NCI-H524 (cell line): Measurements from ENCODE around the gene GCDH.
"Not testable (repeated sequence)": the region's sequence is repeated elsewhere in the genome, so short reads cannot be mapped to it uniquely, and the experiment has no call there.

Experiments used
- DNase-seq, 2 experiments: peaks; one replicate each; lab custom pipeline; 2025; lab: John Stamatoyannopoulos, UW

Gene GCDH

GRCh38 chr19:12872941-12873890 lies 17.7 kb upstream of the GCDH start:
- DNase-seq = no peak

- no peak for DNase-seq
These were observed 16.8 kb upstream of the GCDH start for GRCh38 chr19:12873891-12874745.

- no peak for DNase-seq
These were observed 15.9 kb upstream of the GCDH start for GRCh38 chr19:12875086-12875485.

- peak in 1 of 2 experiments; percentile 50 for DNase-seq
These were observed 10.3 kb upstream of the GCDH start for GRCh38 chr19:12880551-12881171.

GRCh38 chr19:12881172-12881808 lies 9.7 kb upstream of the GCDH start, which contains the start of gene DNASE2:
Gene DNASE2, minus strand, starts transcription at chr19:12881449. Its CDS starts 74 bp downstream, at chr19:12881375.
- DNase-seq = peak; percentile 93 to 97

GRCh38 chr19:12882589-12882988 lies 8.4 kb upstream of the GCDH start:
- DNase-seq = no peak

- no peak for DNase-seq
These were observed 6.8 kb upstream of the GCDH start for GRCh38 chr19:12884202-12884601.

GRCh38 chr19:12884627-12884925 lies 6.4 kb upstream of the GCDH start:
- no peak for DNase-seq

- DNase-seq = peak; percentile 69 to 80
These were observed 5.8 kb upstream of the GCDH start for GRCh38 chr19:12884926-12885748.

- DNase-seq = no peak
These were observed 5.0 kb upstream of the GCDH start for GRCh38 chr19:12885749-12886650.

- DNase-seq = no peak
These were observed 4.3 kb upstream of the GCDH start for GRCh38 chr19:12886651-12886968.

GRCh38 chr19:12886969-12887747 lies 3.8 kb upstream of the GCDH start, which contains the start of gene KLF1:
Gene KLF1, minus strand, starts transcription at chr19:12887201. Its CDS starts 61 bp downstream, at chr19:12887140.
- no peak for DNase-seq

GRCh38 chr19:12888006-12888603 lies 2.9 kb upstream of the GCDH start:
- no peak for DNase-seq

- not testable (repeated sequence) for DNase-seq
These were observed 617 bp upstream of the GCDH start for GRCh38 chr19:12890299-12890786.

- DNase-seq = no peak
These were observed 627 bp downstream of the GCDH start for GRCh38 chr19:12891553-12892021.

GRCh38 chr19:12893582-12893981 lies 2.6 kb downstream of the GCDH start:
- DNase-seq = no peak

GRCh38 chr19:12896460-12896859 lies 5.5 kb downstream of the GCDH start:
- DNase-seq = no peak

GRCh38 chr19:12899891-12900518 lies 9.0 kb downstream of the GCDH start:
- no peak for DNase-seq
